OCI-LY1 (cell line): ENCODE data around the gene PRKCD.

Source experiments
- EZH2 ChIP-seq: fragments of 200-600 bp; sonication (generic), shearing (Covaris generic); IDR thresholded peaks from 2 replicates; pipeline ENCODE4 v1.8.0; 2017; ENCODE audit warnings: borderline replicate concordance, mixed run types, mild to moderate bottlenecking, antibody characterized with exemption, low read length, moderate library complexity, mixed read lengths
- TF ChIP-seq, protein P1 (sequence below): fragments of 200-600 bp; sonication (generic), shearing (Covaris generic); IDR thresholded peaks from 2 replicates; pipeline ENCODE4 v1.5.1; 2017; ENCODE audit warnings: mild to moderate bottlenecking, antibody characterized with exemption, low read length, moderate library complexity, mixed read lengths

- TF ChIP-seq, protein P1, sequence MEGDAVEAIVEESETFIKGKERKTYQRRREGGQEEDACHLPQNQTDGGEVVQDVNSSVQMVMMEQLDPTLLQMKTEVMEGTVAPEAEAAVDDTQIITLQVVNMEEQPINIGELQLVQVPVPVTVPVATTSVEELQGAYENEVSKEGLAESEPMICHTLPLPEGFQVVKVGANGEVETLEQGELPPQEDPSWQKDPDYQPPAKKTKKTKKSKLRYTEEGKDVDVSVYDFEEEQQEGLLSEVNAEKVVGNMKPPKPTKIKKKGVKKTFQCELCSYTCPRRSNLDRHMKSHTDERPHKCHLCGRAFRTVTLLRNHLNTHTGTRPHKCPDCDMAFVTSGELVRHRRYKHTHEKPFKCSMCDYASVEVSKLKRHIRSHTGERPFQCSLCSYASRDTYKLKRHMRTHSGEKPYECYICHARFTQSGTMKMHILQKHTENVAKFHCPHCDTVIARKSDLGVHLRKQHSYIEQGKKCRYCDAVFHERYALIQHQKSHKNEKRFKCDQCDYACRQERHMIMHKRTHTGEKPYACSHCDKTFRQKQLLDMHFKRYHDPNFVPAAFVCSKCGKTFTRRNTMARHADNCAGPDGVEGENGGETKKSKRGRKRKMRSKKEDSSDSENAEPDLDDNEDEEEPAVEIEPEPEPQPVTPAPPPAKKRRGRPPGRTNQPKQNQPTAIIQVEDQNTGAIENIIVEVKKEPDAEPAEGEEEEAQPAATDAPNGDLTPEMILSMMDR = no peak
- no peak for TF ChIP-seq EZH2
These were observed 9.5 kb upstream of the PRKCD start for GRCh38 chr3:53151465-53151864.
